Activated CD4-positive, alpha-beta T cell treated with anti-CD3 and anti-CD28 coated beads for 1 hour (primary cell): ENCODE results near the gene TIGIT.

Source experiments
- DNase-seq: peaks from one replicate; pipeline ENCODE4 v3.0.0-alpha.2; 2020

TIGIT gene

DNA sequence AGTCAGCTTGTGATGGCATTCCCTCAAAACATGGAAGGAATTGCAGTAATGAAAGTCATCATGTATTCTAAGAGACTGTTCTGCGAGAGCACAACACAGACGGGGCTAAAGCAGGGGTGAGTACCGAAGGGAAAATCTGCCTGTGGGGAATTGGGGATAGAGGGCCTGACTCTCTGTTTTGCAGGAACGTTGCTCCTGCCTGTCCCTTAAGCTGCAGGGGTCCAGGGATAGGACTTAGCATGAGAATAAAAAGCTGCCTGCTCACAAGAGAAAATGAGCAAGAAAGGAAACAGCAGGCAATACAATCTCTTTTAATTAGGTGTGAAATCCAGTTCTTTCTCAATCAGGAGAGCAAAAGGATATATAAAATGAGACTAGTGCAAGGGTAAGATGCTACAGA lies 62.2 kb downstream of the TIGIT start:
- DNase-seq: no peak

DNA sequence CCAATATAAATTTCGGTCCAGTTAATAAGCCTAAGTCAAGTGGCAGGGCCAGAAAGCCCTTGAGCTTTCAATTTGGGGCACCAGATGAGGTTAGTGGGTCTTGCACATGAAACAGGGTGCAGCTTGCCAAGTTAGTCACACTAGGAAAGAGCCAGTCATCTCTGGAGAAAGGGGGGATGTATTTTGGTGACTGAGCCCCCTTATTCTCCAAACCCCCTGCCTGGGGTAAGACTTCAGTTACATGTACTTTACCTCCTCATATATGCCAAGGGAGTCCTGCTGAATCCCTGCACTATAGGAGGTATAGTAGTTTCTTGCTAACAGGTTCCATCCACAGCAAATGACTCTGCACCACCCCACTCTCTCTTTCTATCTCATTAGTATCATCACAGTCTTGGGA lies 62.7 kb downstream of the TIGIT start:
- no peak for DNase-seq
